NCI-H1105 treated with DMSO at 0.1 percent for 48 hours (cell line): ENCODE measurements around the gene DLX6.

Experiments
- DNase-seq: peaks from one replicate; lab custom pipeline; 2025; lab: John Stamatoyannopoulos, UW

The DLX6 gene

DNA sequence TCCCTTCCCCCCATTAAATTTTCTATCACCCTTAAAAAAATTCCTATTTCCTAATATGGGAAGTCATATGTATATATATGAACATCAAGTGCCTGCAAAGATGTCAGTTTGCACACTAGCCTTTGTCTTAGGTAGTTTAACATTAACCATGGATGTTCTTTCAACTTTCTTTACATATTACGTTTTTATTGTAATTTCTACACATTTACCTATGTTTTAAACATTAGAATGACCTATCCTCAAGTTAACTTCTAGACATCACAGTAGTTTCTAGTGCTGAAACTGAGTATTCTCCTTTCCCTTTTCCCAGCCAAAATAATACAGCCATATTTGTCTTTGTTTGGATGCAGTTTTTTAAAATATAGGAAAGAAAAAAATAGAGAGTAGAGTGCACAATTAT, 5.8 kb downstream of the DLX6 start:
- no peak for DNase-seq

DNA sequence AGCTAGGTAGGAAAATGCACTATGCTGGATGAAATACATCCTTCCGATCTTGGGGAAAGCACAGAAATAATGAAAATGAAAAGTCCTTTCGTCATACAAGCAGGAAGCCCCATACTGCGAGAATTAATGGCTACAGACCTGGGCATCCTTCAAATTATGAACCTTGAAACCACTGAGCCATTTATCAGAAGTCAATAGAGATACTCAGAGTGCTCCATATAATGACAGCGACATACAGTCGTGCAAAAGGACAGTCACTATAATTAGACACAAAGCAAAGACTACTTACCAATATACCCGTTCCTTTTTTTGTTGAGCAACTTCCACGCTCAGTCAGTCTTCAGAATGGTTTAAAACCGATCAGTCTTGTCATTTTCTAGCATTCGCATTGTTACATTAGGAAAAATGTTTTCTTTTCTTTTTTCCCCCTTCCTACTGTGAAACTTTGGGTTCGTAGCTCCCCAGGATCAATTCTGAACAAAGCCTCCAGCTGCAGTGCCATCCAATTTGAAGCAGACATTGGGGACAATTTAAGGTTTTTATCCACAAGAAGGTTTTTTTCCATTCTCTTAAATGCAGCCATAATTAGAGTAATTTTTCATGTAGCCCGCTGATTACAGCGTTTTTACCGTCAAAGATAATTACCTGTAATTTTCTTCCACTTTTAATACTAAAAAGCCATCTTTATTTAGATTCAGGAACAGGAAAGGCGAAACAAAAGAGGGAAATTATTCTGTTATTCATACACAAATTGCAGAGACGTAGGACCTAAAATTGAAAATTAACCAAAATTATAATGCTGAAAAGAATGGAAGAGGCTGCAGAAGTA, 6.4 kb downstream of the DLX6 start:
- DNase-seq: peak; percentile 98

GRCh38 chr7:97012365-97013133, 7.2 kb downstream of the DLX6 start:
- DNase-seq: peak; percentile 96

DNA sequence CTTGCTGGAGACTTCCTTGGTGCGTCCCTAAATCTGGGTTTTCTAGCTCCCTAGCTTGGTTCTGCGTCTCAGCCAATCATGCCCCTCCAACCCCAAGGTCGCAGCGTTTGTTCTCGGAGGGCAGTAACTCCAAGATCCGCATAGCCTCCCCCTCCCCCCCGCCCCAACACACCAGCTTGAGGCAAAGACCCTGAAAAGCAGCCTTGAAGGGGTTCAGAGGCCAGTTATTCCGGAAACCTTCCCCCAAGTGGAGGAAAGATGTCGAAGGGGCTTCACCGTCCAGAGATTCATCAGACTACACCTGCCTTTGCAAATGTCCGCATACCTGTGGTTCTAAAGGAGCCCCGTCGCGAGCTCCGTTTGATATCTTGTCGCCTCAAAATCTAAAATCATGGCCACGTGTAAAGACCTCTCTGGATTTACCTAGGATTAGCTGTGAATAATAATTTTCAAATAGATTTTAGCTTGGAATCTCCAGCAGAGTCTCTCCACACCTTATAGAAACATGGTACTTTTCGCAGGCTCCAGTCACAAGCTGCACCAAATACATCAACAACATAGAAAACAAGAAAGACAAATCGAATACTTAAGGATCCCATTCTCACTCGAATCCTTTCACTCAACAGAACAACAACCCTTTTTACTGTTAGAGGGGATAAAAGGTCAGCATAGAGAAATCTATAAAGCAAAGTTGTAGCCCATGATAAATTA, 7.9 kb downstream of the DLX6 start:
- DNase-seq: no peak

DNA sequence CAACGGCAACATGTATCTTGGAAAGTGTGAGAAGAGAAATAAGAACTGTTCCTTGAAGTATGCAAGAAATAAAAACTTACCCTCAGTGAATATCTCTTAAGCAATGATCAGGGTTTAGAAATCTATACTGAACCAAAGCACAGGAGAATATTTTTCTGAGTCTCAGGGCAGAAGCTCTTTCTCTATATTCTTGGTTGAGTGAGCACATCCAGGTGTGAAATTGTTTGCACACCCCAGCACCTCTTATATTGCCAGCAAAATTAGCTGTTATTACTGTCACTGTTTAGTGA, 8.4 kb downstream of the DLX6 start:
- no peak for DNase-seq

GRCh38 chr7:97014145-97014750, 8.9 kb downstream of the DLX6 start:
- DNase-seq: no peak

- no peak for DNase-seq
These were observed 9.9 kb downstream of the DLX6 start for GRCh38 chr7:97015279-97015678.

DNA sequence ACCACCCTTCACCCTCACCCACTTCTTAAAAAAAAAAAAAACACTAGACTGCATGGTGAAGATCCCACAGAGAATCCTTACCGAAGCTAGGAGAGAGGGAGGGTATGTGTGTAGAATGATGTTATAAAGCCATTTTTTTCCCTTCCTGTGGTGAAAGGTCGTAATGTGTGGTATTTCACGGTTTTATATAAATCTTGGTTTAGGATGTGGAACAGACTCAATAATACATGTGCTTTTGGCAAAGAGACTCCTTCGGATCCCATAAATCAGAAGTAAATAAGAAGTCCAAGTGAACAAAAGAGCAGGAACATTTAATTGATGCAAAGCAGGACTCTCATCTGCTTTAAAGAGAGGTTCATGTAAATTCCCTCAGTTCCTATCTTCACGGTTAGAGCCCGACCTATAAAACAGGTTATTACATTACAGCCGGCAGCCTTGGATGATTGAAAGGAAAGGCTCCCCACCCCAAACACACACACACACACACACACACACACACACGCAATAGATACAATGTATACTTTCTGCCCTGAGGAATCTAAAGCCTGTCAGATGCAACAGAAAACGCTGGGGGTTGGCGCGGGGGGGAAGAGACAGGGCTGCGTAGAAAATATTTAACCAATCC, 10.5 kb downstream of the DLX6 start:
- no peak for DNase-seq

GRCh38 chr7:97016381-97017191, 11.2 kb downstream of the DLX6 start:
- DNase-seq: peak; percentile 88

DNA sequence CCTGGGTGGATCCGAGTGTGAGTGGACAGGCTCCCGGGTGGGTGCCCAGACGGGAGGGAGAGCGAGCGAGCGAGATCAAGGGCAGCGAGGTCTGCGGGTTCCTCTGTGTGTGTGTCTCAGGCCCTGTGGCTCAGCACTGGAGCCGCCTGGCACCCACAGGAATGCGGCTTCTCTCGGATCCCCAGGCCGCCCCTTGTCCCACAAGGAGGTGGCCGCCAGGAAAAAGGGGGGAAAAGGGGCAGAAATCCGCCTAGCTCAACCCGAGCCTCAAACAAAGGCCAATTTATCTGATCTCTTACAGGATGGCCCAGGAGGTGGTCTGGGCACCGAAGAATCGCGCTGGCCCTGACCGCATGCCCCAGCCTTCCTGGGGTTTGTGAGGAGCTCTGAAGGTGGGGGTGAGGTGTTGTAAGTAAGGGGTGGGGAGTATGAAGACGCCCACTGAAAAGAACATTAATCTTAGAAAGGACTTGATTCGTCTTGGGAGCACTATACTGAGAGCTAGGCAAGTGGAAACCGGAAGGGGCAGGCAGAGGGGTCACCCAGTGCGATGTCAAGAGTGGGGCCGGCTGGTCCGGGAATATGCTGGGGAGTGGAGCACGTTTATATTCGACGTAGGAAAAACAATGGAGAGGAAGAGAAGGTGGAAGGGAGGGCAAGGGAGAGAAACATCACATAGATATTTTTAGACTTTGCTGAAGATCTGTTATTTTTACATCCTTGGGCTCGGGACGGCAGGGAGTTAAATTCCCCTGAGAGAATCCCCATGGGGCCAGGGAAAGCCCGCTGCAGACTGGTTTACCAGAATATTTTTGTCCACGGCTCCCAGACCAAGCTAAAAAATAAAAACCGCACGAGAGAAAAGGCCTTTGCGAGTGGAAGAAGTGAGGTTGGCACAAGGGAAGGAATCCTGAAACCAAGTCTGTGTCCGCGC, 12.1 kb downstream of the DLX6 start:
- DNase-seq: no peak

DNA sequence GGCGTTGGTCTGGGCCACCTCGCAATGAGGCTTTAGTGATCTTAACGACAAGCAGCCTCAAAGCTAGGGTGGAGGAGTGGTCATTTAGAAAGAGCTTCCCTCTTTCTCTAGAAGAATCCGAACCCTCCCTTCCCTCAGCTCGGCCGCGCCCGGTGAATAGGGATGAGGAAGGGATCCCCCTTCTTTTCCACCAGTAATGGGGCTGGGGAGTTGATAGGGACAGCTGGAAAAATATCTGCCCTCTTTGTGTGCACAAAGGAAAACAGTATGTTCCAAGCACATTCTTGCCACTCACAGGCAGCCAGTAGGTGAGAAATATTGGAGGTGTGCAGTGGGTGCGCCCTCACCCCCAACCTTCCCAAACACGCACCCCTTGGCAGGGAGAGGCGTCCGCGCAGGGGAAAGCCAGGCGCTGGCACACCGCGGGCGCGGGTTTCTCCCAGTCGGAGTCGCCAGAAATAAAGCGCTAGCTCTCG, 12.8 kb downstream of the DLX6 start:
- no peak for DNase-seq

- no peak for DNase-seq
These were observed 13.6 kb downstream of the DLX6 start for GRCh38 chr7:97018791-97019531.

DNA sequence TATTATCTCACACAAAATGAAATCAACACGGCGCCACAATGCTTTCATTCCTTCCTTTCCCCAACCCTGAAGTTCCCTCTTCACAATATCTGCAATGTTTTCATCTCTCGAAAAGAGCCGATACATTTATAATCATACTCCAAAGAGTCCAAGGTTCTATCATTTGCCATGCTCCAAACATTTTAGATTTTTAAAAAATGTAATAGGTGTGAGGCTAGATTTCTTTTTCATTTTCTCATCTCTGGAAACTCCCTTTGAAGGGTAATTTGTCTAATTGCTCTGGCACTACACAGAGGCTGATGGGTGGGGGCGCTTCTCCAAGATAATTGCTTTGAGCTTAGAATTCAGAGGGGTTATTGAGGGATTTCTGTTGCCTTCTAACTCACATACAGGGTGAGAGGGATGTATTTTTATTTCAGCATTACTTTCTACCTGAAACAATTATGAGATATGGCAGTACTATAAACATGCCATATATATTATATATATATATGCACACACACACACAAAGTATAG, 14.4 kb downstream of the DLX6 start:
- peak; percentile 84 for DNase-seq

DNA sequence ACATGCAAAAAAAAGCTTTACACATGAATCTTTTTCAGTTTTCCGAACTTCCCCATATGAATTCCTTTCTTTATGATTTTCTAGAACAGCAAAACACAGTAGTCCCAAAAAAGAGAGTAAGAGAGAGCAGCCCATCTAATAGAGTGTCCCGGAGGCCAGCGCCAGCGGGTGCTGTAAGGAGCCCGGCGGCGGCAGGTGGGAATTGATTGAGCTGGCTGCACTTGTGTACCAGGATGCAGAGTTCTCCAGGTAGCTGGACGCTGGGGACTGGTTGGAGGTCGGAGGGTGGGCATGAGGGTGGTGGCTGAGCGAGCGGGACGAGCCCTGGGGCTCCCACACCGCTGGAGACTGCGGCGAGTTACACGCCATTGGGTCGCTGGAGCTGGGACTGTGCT, 15.2 kb downstream of the DLX6 start:
- no peak for DNase-seq

DNA sequence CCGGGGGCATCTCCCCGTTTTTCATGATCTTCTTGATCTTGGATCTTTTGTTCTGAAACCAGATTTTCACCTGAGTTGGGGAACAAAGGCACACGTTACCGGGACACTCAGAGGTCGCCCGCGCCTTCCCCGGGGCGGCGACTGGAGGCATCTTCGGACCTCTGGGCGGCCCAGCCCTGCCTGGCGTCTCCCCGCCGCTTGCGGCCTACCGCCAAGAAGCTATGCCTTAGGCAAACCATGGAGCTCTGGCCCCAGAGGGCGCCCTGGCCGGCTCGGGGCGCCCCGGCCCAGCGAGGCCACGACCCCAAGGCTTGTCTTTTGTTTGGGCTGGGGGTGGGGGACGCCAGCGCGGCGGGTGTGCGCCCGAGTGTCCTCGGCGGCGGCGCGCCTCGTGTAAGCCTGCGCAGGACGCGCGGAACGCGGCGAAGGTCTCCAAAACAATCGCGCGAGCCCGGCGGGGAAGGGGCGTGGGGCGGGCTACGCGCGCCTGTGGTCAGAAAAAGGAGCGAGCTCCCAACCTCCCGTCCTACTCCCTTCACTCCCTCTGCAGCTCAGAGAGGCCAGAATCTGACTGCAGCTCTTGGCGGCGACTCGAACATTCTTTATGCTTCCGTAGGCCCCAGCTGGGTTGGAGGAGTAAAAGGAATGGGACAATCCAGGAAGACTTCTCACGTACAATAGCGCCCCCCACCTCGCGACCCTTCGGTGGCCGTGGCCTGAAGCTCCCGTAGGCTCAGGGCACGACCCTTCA, 15.8 kb downstream of the DLX6 start:
- no peak for DNase-seq

DNA sequence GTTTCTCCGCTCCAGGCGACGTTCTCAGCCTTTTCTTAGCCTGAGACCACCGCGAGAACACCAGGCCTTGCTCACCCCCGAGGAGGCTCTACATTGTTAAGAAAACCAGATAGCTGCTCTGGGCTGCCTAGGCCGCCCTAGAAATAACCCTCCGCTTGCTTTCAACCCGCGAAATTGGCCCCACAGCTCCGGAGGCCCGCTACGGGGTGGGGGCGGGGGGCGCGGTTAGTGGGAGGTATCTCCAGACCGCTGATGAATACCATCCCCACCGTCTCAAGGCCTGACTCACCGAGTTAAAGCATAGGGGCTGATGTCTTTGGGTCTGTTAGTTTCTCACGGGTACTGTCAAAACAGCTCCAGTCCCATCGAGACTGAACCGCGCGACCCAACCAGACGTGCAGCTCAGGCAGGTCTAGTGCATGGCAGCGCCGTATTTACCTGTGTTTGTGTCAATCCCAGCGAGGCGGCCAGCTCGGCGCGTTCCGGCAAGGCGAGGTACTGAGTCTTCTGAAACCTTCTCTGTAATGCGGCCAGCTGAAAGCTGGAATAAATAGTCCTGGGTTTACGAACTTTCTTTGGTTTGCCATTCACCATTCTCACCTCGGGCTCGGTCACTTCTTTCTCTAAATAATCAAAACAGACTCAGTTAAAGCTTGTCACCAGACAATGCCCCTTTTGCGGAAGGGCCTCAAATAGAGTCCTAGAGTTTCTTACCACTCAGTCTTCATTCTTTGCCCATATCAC, 16.6 kb downstream of the DLX6 start:
- no peak for DNase-seq

DNA sequence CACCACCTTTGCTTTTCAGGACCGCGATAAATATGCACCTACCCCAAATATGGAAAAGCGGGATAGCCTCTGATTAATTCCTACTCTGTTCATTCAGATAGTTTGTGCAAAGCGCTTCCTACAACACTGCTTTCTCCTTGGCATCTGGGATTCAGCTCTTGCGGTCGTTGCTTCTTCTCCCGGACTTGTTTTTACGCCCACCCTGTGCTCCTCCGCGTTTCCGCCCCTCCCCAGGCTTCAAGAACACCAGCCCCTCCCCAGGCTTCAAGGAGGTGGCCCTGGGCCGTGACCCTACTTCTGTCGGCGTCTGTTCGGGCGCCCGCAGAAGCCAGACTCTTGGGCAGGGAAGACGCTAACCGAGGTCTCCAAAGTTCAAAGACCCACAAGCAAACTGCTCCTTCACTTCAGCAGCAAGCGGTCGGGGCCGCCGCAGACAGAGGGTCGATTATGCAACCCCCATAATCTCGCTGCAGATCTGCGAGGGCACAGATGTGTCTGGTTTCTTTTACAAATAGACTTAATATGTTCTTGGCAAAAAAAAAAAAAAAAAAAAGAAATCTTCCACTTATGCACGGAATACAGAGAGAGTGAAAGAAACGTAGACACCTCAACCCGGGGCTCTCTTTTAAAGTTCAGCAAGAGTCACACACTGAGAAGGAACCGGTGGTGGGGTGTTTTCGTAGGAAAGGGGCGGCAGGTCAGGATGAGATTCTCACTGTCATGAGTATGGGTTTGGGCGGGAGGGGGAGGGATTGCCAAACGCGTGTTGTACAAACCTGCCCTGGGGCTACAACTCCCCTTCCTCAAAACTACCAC, 17.3 kb downstream of the DLX6 start:
- DNase-seq: no peak
